Liver (tissue), 9 donors: ENCODE results near the gene VOPP1. TPM values are rescaled to one million over a fixed set of nuclear protein-coding genes. Genes with fewer than 3 reads are reported as not detected.

ENCODE experiments used
- DNase-seq: peaks from one replicate; pipeline ENCODE4 v3.0.0-alpha.2; 2017; ENCODE audit warnings: low spot score
- H3K27ac ChIP-seq, 2 donors: one replicate each; pipeline ENCODE4 v1.7.0; 2013; ENCODE audit warnings: inconsistent platforms in 2 of 2, low read length in 2 of 2, control low read depth in 1 of 2, low read depth in 1 of 2, mild to moderate bottlenecking in 1 of 2
- H3K27me3 ChIP-seq, 4 donors: one replicate each; pipeline versions ENCODE4 v1.6.1 to v1.7.0; 2013; ENCODE audit warnings: low read length in 3 of 4, inconsistent platforms in 1 of 4, mild to moderate bottlenecking in 1 of 4, moderate library complexity in 1 of 4; ENCODE audit not compliant: control insufficient read depth in 4 of 4, insufficient read depth in 4 of 4
- H3K36me3 ChIP-seq, 4 donors: one replicate each; pipeline versions ENCODE4 v1.6.1 to v1.7.0; 2013; ENCODE audit warnings: low read length in 3 of 4, mild to moderate bottlenecking in 3 of 4, low read depth in 1 of 4, moderate library complexity in 1 of 4; ENCODE audit not compliant: control insufficient read depth in 4 of 4, insufficient read depth in 3 of 4
- H3K4me1 ChIP-seq, 4 donors: one replicate each; pipeline versions ENCODE4 v1.6.1 to v1.7.0; 2013; ENCODE audit warnings: low read length in 3 of 4, mild to moderate bottlenecking in 3 of 4, moderate library complexity in 1 of 4; ENCODE audit not compliant: control insufficient read depth in 4 of 4, insufficient read depth in 4 of 4
- H3K4me3 ChIP-seq, 3 donors: one replicate each; pipeline versions ENCODE4 v1.6.1 to v1.7.0; 2013; ENCODE audit warnings: low read length in 3 of 3, control low read depth in 1 of 3, low read depth in 1 of 3, mild to moderate bottlenecking in 1 of 3
- H3K9ac ChIP-seq, 2 donors: one replicate each; pipeline ENCODE4 v1.7.0; 2013; ENCODE audit warnings: low read length in 2 of 2, mild to moderate bottlenecking in 2 of 2, moderate library complexity in 2 of 2, control low read depth in 1 of 2, low read depth in 1 of 2
- H3K9me3 ChIP-seq, 4 donors: one replicate each; pipeline versions ENCODE4 v1.6.1 to v1.7.0; 2013; ENCODE audit warnings: low read length in 3 of 4; ENCODE audit not compliant: control insufficient read depth in 4 of 4
- ATF3 ChIP-seq: IDR thresholded peaks from 2 replicates; pipeline ENCODE4 v1.6.1; 2016; ENCODE audit warnings: antibody characterized with exemption
- CTCF ChIP-seq: fragments of 150-350 bp; IDR thresholded peaks from 2 replicates; pipeline ENCODE4 v1.5.1; 2017; ENCODE audit warnings: improper control_type of control experiment, low read depth, low read length; ENCODE audit not compliant: missing input control
- EGR1 ChIP-seq, 2 donors: IDR thresholded peaks; 2 replicates each; pipeline ENCODE4 v1.6.1; 2016 to 2018; ENCODE audit warnings: antibody characterized with exemption in 2 of 2, low read depth in 2 of 2
- FOXA1 ChIP-seq: IDR thresholded peaks from 2 replicates; pipeline ENCODE4 v1.6.1; 2016; ENCODE audit warnings: antibody characterized with exemption
- FOXA2 ChIP-seq: IDR thresholded peaks from 2 replicates; pipeline ENCODE4 v1.6.1; 2016; ENCODE audit warnings: antibody characterized with exemption
- GABPA ChIP-seq, 2 donors: IDR thresholded peaks in 1 of 2; conservative IDR thresholded peaks in 1 of 2; 2 replicates each; pipeline ENCODE4 v1.6.1; 2016; ENCODE audit warnings: antibody characterized with exemption in 2 of 2, mild to moderate bottlenecking in 1 of 2, moderate library complexity in 1 of 2
- HNF4A ChIP-seq, 2 donors: conservative IDR thresholded peaks; 2 replicates each; pipeline ENCODE4 v1.6.1; 2016; ENCODE audit warnings: antibody characterized with exemption in 2 of 2, mild to moderate bottlenecking in 2 of 2
- HNF4G ChIP-seq: IDR thresholded peaks from 2 replicates; pipeline ENCODE4 v1.6.1; 2016; ENCODE audit warnings: antibody characterized with exemption
- JUND ChIP-seq, 2 donors: IDR thresholded peaks; 2 replicates each; pipeline ENCODE4 v1.6.1; 2016; ENCODE audit warnings: antibody characterized with exemption in 2 of 2
- MAX ChIP-seq: IDR thresholded peaks from 2 replicates; pipeline ENCODE4 v1.6.1; 2016; ENCODE audit warnings: antibody characterized with exemption
- NR2F2 ChIP-seq: IDR thresholded peaks from 2 replicates; pipeline ENCODE4 v1.6.1; 2016; ENCODE audit warnings: antibody characterized with exemption
- RAD21 ChIP-seq, 2 donors: IDR thresholded peaks; 2 replicates each; pipeline ENCODE4 v1.6.1; 2016; ENCODE audit warnings: antibody characterized with exemption in 2 of 2, mild to moderate bottlenecking in 2 of 2
- REST ChIP-seq: IDR thresholded peaks from 2 replicates; pipeline ENCODE4 v1.6.1; 2016; ENCODE audit warnings: antibody characterized with exemption, mild to moderate bottlenecking
- RXRA ChIP-seq, 2 donors: IDR thresholded peaks; 2 replicates each; pipeline ENCODE4 v1.6.1; 2017 to 2018; ENCODE audit warnings: antibody characterized with exemption in 2 of 2, mild to moderate bottlenecking in 1 of 2
- SP1 ChIP-seq: IDR thresholded peaks from 2 replicates; pipeline ENCODE4 v1.6.1; 2018; ENCODE audit warnings: antibody characterized with exemption, mild to moderate bottlenecking
- TAF1 ChIP-seq: conservative IDR thresholded peaks from 2 replicates; pipeline ENCODE4 v1.6.1; 2016; ENCODE audit warnings: antibody characterized with exemption, mild to moderate bottlenecking
- YY1 ChIP-seq: IDR thresholded peaks from 2 replicates; pipeline ENCODE4 v1.6.1; 2016; ENCODE audit warnings: antibody characterized with exemption, mild to moderate bottlenecking
- ZBTB33 ChIP-seq: IDR thresholded peaks from 2 replicates; pipeline ENCODE4 v1.6.1; 2016; ENCODE audit warnings: antibody characterized with exemption
- WGBS: extraction: QIAGEN DNeasy Blood & Tissue Kit; methylation state at CpG from one replicate; pipeline ENCODE4 v1.1.7; 2013; 5-methylcytosine and 5-hydroxymethylcytosine counted together
- polyA plus RNA-seq, 2 donors: library from polyadenylated mRNA; stranded (reverse) in 1 of 2; unstranded in 1 of 2; fragments of 200-250 nt in 1 of 2; fragments of >200 nt in 1 of 2; fragmentation: Nextera tagmentation in 1 of 2; extraction: Ambion mirVana in 1 of 2; gene quantifications; one replicate each; pipeline versions ENCODE4 v1.2.1 to v1.2.3, GENCODE V29; 2013 to 2015
- total RNA-seq, 2 donors: library from RNA; depleted of rRNA; stranded (reverse); fragments of >200 nt; gene quantifications; one replicate each; pipeline ENCODE4 v1.2.3, GENCODE V29; 2014
- donor health status: healthy.
- donor health status: healthy.
- donor health status: healthy.
- donor health status: healthy.
- donor health status: healthy.

The VOPP1 gene
- total and polyA plus RNA-seq, 4 donors, result 11.5 to 23.8 (median 21.7) TPM

- TF ChIP-seq GABPA (IDR thresholded peaks at IDR 0.05 in 1 of 2, conservative IDR thresholded peaks at IDR 0.05 in 1 of 2), result no peak
- no peak for TF ChIP-seq ATF3
- no peak for TF ChIP-seq YY1
- no peak for TF ChIP-seq EGR1 (IDR thresholded peaks at IDR 0.05; ENCODE audit: low read depth in 2 of 2)
- no peak for TF ChIP-seq JUND (IDR thresholded peaks at IDR 0.05)
- TF ChIP-seq NR2F2, result no peak
- no peak for TF ChIP-seq ZBTB33
- TF ChIP-seq FOXA2, result no peak
- H3K27me3 ChIP-seq, result no peaks in the 10 kb centered on the region
- no peak overlapping the region for H3K27ac ChIP-seq
- H3K4me1 ChIP-seq, result no peaks in the 10 kb centered on the region
- WGBS, result 95% methylated on average over 13 of the region's 13 CpGs
- H3K9ac ChIP-seq, result no peak overlapping the region
- no peak for DNase-seq
- H3K4me3 ChIP-seq, result no peak overlapping the region
- peaks cover 0 to under 1% (median 0%) of the 10 kb centered on the region in 4 donors for H3K36me3 ChIP-seq
- no peaks in the 10 kb centered on the region for H3K9me3 ChIP-seq
Observed at GRCh38 chr7:55502124-55502857, 70.0 kb downstream of the VOPP1 start.

- Histone ChIP-seq H3K9ac (no peak overlapping the region), H3K9me3 (no peaks in the 10 kb centered on the region), H3K36me3 (peaks cover 0 to 4% (median 1%) of the 10 kb centered on the region in 4 donors), H3K27me3 (no peaks in the 10 kb centered on the region), H3K4me3 (no peak overlapping the region), H3K27ac (no peak overlapping the region), H3K4me1 (no peaks in the 10 kb centered on the region)
- no peak for DNase-seq
- TF ChIP-seq EGR1 (IDR thresholded peaks at IDR 0.05; ENCODE audit: low read depth in 2 of 2) (no peak), FOXA2 (no peak), ATF3 (no peak), HNF4A (conservative IDR thresholded peaks at IDR 0.05) (no peak), SP1 (no peak), GABPA (IDR thresholded peaks at IDR 0.05 in 1 of 2, conservative IDR thresholded peaks at IDR 0.05 in 1 of 2) (no peak), RXRA (IDR thresholded peaks at IDR 0.05) (no peak), CTCF (no peak), FOXA1 (no peak), REST (no peak), HNF4G (no peak), JUND (IDR thresholded peaks at IDR 0.05) (no peak), MAX (no peak), RAD21 (IDR thresholded peaks at IDR 0.05) (no peak), TAF1 (no peak), NR2F2 (no peak), YY1 (no peak), ZBTB33 (no peak)
- 78% methylated on average over 3 of the region's 3 CpGs for WGBS
Observed at GRCh38 chr7:55501611-55502010, 70.7 kb downstream of the VOPP1 start.
